Measurements from ENCODE around the gene PLAAT3.

The PLAAT3 gene

GRCh38 chr11:63610604-63611394 is 3.4 kb downstream of the PLAAT3 start:
- Histone ChIP-seq H3K27me3 (ENCODE audit: insufficient read depth, low read length) (no peaks in the 10 kb centered on the region), H3K79me2 (ENCODE audit: insufficient read depth, low read length) (no peaks in the 10 kb centered on the region), H3K36me3 (ENCODE audit: insufficient read depth, low read length) (no peaks in the 10 kb centered on the region), H3K4me2 (ENCODE audit: low read length) (no peak overlapping the region), H4K20me1 (ENCODE audit: insufficient read depth, low read length) (no peaks in the 10 kb centered on the region), H3K9me2 (ENCODE audit: low read depth, low read length) (no peaks in the 10 kb centered on the region), H3K4me3 (ENCODE audit: low read depth, low read length, poor library complexity, severe bottlenecking) (no peak overlapping the region), H2AFZ (ENCODE audit: low read length) (no peak overlapping the region), H3K27ac (ENCODE audit: low read depth, low read length, poor library complexity, severe bottlenecking) (no peak overlapping the region), H3K4me1 (ENCODE audit: insufficient read depth, low read length, severe bottlenecking) (peaks cover 13% of the 10 kb centered on the region), H3K9ac (ENCODE audit: low read length) (no peak overlapping the region), H3F3A (ENCODE audit: insufficient read depth, low read length) (no peaks in the 10 kb centered on the region), H3K9me3 (ENCODE audit: low read length) (no peaks in the 10 kb centered on the region)
- TF ChIP-seq CTCF (IDR thresholded peaks at IDR 0.05; ENCODE audit: low read length): no peak
- no peak for TF ChIP-seq EZH2 (IDR thresholded peaks at IDR 0.05; ENCODE audit: borderline replicate concordance, low read length)

- Histone ChIP-seq H3K36me3 (ENCODE audit: insufficient read depth, low read length) (no peaks in the 10 kb centered on the region), H3K4me1 (ENCODE audit: insufficient read depth, low read length, severe bottlenecking) (peaks cover 13% of the 10 kb centered on the region), H2AFZ (ENCODE audit: low read length) (no peak overlapping the region), H3F3A (ENCODE audit: insufficient read depth, low read length) (no peaks in the 10 kb centered on the region), H3K9me3 (ENCODE audit: low read length) (no peaks in the 10 kb centered on the region), H3K4me3 (ENCODE audit: low read depth, low read length, poor library complexity, severe bottlenecking) (no peak overlapping the region), H3K9me2 (ENCODE audit: low read depth, low read length) (no peaks in the 10 kb centered on the region), H3K27ac (ENCODE audit: low read depth, low read length, poor library complexity, severe bottlenecking) (no peak overlapping the region), H3K79me2 (ENCODE audit: insufficient read depth, low read length) (no peaks in the 10 kb centered on the region), H3K9ac (ENCODE audit: low read length) (no peak overlapping the region), H4K20me1 (ENCODE audit: insufficient read depth, low read length) (no peaks in the 10 kb centered on the region), H3K4me2 (ENCODE audit: low read length) (no peak overlapping the region), H3K27me3 (ENCODE audit: insufficient read depth, low read length) (no peaks in the 10 kb centered on the region)
- TF ChIP-seq CTCF (IDR thresholded peaks at IDR 0.05; ENCODE audit: low read length) (no peak), EZH2 (IDR thresholded peaks at IDR 0.05; ENCODE audit: borderline replicate concordance, low read length) (no peak)
Observed at GRCh38 chr11:63609971-63610580, 4.2 kb downstream of the PLAAT3 start.

- peaks cover 11% of the 10 kb centered on the region for H3K4me1 ChIP-seq (ENCODE audit: insufficient read depth, low read length, severe bottlenecking)
- no peak overlapping the region for H2AFZ ChIP-seq (ENCODE audit: low read length)
- H3K27ac ChIP-seq (ENCODE audit: low read depth, low read length, poor library complexity, severe bottlenecking): no peak overlapping the region
- no peaks in the 10 kb centered on the region for H3K9me3 ChIP-seq (ENCODE audit: low read length)
- no peaks in the 10 kb centered on the region for H3K9me2 ChIP-seq (ENCODE audit: low read depth, low read length)
- H3K9ac ChIP-seq (ENCODE audit: low read length): no peak overlapping the region
- H3K79me2 ChIP-seq (ENCODE audit: insufficient read depth, low read length): no peaks in the 10 kb centered on the region
- H3K36me3 ChIP-seq (ENCODE audit: insufficient read depth, low read length): no peaks in the 10 kb centered on the region
- H3F3A ChIP-seq (ENCODE audit: insufficient read depth, low read length): no peaks in the 10 kb centered on the region
- H3K4me3 ChIP-seq (ENCODE audit: low read depth, low read length, poor library complexity, severe bottlenecking): no peak overlapping the region
- H3K4me2 ChIP-seq (ENCODE audit: low read length): no peak overlapping the region
- no peaks in the 10 kb centered on the region for H4K20me1 ChIP-seq (ENCODE audit: insufficient read depth, low read length)
- TF ChIP-seq CTCF (IDR thresholded peaks at IDR 0.05; ENCODE audit: low read length) (no peak), EZH2 (IDR thresholded peaks at IDR 0.05; ENCODE audit: borderline replicate concordance, low read length) (no peak)
- H3K27me3 ChIP-seq (ENCODE audit: insufficient read depth, low read length): no peaks in the 10 kb centered on the region
Observed at GRCh38 chr11:63609536-63609935, 4.7 kb downstream of the PLAAT3 start.
